Fibroblast of pulmonary artery (primary cell): ENCODE measurements around the gene BBLN.
"Not testable (repeated sequence)": the region's sequence is repeated elsewhere in the genome, so short reads cannot be mapped to it uniquely, and the experiment has no call there.

Experiments
- DNase-seq: peaks from one replicate; pipeline ENCODE4 v3.0.0-alpha.2; 2010; ENCODE audit warnings: low read depth
- H3K4me3 ChIP-seq: replicated peaks from 2 replicates; pipeline ENCODE4 v1.5.1; 2011; ENCODE audit warnings: low read depth, mild to moderate bottlenecking, control low read depth, low read length, moderate library complexity
- TF ChIP-seq, protein P1 (sequence below): IDR thresholded peaks from 2 replicates; pipeline ENCODE4 v1.5.1; 2011; ENCODE audit warnings: mild to moderate bottlenecking, control low read depth, low read length, inconsistent platforms; ENCODE audit errors: missing control alignments

Gene BBLN

DNA sequence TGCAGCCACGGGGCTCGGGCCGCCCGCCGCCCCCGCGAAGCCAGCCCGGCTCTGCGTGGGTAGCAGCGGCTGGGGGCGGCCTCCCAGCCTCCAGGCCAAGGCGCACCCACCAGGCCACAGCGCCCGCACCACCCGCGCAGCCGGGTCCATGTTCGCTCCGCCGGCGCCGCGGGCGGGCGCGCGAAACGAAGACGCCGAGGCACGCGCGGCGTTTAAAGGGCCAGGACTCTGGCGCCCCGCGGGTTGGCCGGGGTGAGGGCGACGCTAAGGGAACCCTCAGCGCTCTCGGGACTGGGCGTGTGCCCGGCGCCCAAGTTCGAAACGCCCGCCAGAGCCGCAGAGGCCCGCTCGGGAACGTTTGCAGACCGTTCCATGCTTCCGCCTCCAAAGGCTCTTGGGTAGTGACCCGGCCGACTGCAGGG lies 32.5 kb upstream of the BBLN start, which contains the start of gene PTGES2:
TSS of gene PTGES2 (minus strand) at position 162 of the 422 bp plus-strand sequence. CDS start at position 150, 12 bp downstream.
- TF ChIP-seq, protein P1, sequence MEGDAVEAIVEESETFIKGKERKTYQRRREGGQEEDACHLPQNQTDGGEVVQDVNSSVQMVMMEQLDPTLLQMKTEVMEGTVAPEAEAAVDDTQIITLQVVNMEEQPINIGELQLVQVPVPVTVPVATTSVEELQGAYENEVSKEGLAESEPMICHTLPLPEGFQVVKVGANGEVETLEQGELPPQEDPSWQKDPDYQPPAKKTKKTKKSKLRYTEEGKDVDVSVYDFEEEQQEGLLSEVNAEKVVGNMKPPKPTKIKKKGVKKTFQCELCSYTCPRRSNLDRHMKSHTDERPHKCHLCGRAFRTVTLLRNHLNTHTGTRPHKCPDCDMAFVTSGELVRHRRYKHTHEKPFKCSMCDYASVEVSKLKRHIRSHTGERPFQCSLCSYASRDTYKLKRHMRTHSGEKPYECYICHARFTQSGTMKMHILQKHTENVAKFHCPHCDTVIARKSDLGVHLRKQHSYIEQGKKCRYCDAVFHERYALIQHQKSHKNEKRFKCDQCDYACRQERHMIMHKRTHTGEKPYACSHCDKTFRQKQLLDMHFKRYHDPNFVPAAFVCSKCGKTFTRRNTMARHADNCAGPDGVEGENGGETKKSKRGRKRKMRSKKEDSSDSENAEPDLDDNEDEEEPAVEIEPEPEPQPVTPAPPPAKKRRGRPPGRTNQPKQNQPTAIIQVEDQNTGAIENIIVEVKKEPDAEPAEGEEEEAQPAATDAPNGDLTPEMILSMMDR: no peak
- H3K4me3 ChIP-seq: peak within 1 kb of the TSS; percentile 93
- peak; percentile 86 for DNase-seq

DNA sequence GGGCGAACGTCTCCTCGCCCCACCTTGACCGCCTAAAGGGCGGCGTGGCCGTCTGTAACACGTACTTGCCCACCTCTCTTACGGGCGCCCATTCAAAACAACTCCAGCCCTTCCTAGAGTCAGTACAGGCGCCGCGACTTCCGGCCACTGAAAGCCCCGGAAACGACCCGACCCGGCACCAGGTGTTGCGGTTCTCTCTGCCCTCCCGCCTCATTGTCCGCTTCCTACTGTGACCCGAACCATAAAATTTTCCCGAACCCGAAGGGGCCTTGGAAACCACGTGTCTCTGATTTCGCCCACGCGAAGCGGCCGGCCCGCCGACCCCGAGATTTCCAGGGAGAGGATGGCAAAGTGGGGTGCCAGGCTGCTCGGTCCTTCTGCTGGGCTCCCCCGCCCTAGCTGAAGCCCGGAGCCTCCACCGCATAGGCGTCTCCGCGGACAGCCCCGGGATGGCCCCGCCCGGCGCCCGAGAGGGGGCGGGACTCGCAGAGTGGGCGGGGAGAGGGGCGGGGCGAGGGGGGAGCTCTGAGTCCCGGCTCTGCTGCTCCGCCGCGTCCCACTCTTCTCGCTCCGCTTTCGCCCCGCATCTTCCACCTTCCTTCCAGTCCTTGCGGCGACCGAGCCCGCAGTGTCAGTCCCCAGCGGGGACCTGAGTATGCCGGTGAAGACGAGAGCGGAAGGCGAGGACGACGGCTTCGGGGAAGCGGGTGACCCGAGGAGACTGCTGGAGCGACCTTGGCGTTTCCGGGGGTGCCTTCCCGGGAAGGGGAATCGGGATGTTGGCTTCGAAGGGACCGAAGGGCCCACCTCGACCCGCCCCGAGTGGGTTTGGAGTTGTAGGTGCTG lies 31.9 kb upstream of the BBLN start:
- TF ChIP-seq, protein P1: no peak
- peak overlapping the region; percentile 93 for H3K4me3 ChIP-seq
- peak; percentile 92 for DNase-seq

DNA sequence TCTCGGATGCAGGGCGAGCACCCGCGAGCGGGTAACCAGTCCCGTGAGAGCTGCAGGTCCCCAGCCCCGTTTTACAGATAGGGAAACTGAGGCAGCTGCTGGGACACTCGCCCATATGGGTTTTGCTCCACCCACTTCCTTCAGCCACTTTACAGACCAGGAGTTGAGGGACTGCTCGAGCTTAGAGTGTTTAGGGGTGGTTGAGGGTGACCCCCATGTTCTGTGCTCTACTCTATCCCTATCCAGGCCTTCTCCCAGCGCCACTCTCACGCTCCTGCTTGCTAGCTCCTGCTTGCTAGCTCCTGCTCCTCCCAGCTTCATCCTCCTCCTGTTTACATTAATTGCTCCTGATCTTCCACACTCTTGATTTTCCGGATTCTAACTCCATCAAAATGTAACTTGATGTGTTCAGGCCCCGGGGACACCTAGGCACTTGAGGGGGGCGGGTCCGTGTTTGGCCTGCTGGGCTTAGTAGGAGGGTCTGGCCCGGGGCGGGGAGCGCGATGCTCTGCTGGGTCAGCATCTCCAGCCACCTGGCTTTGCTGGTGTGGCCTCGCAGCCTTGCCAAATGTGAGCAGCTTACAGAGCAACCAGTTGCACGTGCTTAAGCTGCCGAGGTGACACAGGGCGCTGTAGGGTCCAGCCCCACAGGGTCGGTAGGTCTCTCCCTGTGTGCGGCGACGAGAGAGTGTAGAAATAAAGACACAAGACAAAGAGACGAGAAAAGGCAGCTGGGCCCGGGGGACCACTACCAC lies 31.1 kb upstream of the BBLN start:
- peak overlapping the region; percentile 93 for H3K4me3 ChIP-seq
- TF ChIP-seq, protein P1: no peak
- no peak for DNase-seq

DNA sequence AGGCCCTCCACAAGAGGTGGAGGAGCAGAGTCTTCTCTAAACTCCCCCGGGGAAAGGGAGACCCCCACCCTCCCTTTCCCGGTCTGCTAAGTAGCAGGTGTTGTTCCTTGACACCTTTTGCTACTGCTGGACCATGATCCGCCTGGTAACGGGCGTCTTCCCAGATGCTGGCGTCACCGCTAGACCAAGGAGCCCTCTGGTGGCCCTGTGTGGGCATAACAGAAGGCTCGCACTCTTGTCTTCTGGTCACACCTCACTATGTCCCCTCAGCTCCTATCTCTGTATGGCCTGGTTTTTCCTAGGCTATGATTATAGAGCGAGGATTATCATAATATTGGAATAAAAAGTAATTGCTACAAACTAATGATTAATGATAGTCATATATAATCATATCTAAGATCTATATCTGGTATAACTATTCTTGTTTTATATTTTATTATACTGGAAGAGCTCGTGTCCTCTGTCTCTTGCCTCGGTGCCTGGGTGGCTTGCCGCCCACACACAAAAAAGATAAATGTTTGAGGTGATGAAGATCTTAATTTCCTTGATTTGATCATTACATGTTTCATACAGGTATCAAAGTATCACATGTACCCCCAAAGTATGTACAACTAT lies 30.0 kb upstream of the BBLN start:
- H3K4me3 ChIP-seq, DNase-seq: not testable (repeated sequence)
- TF ChIP-seq, protein P1: peak; percentile 5

DNA sequence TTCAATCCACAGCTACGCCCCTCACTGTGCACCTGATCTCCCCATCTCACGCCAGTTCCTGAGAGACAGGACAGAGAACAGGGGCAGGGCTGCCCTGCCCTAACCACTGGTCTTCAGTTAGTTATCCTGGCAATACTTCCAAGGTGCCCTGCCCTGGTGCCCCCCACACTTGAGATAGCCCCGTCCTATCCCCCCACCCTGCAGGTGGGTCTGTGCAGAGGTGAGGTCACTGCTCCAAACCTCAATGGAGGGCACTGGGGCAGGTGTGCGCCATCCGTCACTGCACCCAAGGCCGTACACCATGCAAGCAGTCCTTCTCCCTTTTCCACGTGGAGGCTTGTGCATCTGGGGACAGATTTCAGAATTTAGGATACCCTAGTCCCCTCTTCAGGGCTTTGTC lies 29.4 kb upstream of the BBLN start:
- not testable (repeated sequence) for DNase-seq, H3K4me3 ChIP-seq

DNA sequence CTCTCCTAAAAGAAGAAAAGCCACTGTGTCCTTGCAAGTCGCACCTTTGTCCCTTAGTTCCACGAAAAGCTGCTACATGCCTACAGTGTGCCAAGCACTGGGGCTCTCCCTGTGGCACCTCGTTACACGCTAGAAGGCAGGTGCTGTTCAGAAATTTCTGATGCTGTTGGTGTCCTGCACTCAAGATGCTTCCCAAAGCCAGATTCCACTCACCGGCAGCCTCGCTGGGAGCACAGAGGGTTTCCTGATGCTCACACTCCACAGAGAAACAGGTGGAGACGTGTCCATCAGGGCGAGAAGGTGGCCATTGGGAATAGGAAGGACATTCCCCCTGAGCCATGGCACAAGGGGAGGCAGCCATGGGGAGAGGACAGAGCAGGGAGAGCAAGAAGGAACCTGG lies 28.7 kb upstream of the BBLN start:
- H3K4me3 ChIP-seq, DNase-seq: not testable (repeated sequence)

DNA sequence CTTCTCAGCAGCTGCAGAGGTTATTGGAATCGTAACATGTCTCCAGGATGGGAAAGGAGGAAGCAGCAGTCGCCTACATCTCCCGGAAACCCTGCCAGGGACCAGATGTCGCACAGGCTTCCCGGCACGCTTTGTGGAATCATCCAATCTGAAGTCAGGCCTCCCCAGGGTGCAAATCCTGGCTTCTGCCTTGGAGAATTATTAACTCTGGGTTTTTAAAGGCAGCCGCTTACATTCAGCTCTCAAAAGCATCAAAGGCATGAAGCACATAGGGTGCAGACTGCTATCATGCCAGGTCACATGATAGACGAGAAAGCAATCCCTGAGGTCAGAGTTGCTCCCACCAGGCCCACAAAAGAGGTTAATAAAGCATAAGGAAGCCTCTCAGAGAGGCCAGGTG lies 27.9 kb upstream of the BBLN start:
- H3K4me3 ChIP-seq: not testable (repeated sequence)

DNA sequence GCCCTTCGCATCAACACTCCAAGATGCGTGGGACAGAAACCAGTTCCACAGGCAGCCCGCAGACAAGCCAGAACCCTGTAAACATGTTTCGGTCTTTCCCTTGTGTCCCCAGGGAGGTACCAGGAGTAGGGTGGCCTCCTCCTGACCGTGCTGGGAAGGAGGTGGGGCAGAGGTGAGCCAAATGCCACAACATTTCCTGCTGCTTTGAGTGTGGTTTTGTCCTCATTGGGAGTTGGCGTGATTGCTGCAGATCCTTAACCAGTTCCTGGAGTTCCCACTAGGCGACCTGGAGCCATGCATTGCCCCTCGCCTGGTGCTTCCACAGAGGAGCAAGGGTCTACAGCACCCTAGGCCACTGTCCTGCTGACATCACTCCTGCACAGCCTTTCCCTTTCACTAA lies 24.5 kb upstream of the BBLN start:
- DNase-seq, H3K4me3 ChIP-seq: not testable (repeated sequence)

More for the DNA sequence above, 27.9 kb upstream of the BBLN start:
- not testable (repeated sequence) for DNase-seq
